ENCODE results near the gene AK9.

The AK9 gene

GRCh38 chr6:109456710-109457561, 234.1 kb downstream of the AK9 start:
- DNase-seq (ENCODE audit: low spot score): no peak

GRCh38 chr6:109456111-109456583, 234.9 kb downstream of the AK9 start:
- DNase-seq (ENCODE audit: low spot score): no peak

- DNase-seq (ENCODE audit: low spot score): peak; percentile 75
Observed at GRCh38 chr6:109455437-109456110, 235.4 kb downstream of the AK9 start, which contains the start of gene MICAL1. Gene MICAL1, minus strand, starts transcription at chr6:109455772. Its CDS starts 1,576 bp downstream, at chr6:109454196.

- peak; percentile 70 for DNase-seq (ENCODE audit: low spot score)
Observed at GRCh38 chr6:109454496-109455436, 236.2 kb downstream of the AK9 start.

GRCh38 chr6:109453594-109454495, 237.2 kb downstream of the AK9 start:
- DNase-seq (ENCODE audit: low spot score): no peak

- DNase-seq (ENCODE audit: low spot score): no peak
Observed at GRCh38 chr6:109453156-109453555, 237.8 kb downstream of the AK9 start.

- DNase-seq (ENCODE audit: low spot score): no peak
Observed at GRCh38 chr6:109452181-109452580, 238.8 kb downstream of the AK9 start.

- DNase-seq (ENCODE audit: low spot score): no peak
Observed at GRCh38 chr6:109451376-109451775, 239.6 kb downstream of the AK9 start.

GRCh38 chr6:109450801-109451200, 240.2 kb downstream of the AK9 start:
- no peak for DNase-seq (ENCODE audit: low spot score)

GRCh38 chr6:109449795-109450673, 241.0 kb downstream of the AK9 start:
- peak; percentile 33 for DNase-seq (ENCODE audit: low spot score)

GRCh38 chr6:109449064-109449794, 241.8 kb downstream of the AK9 start:
- no peak for DNase-seq (ENCODE audit: low spot score)

- no peak for DNase-seq (ENCODE audit: low spot score)
Observed at GRCh38 chr6:109448615-109449014, 242.4 kb downstream of the AK9 start.

- DNase-seq (ENCODE audit: low spot score): no peak
Observed at GRCh38 chr6:109447878-109448555, 243.0 kb downstream of the AK9 start.

GRCh38 chr6:109447087-109447486, 243.9 kb downstream of the AK9 start:
- no peak for DNase-seq (ENCODE audit: low spot score)

GRCh38 chr6:109446541-109446940, 244.5 kb downstream of the AK9 start:
- DNase-seq (ENCODE audit: low spot score): no peak

- no peak for DNase-seq (ENCODE audit: low spot score)
Observed at GRCh38 chr6:109446072-109446471, 244.9 kb downstream of the AK9 start.

GRCh38 chr6:109445382-109445781, 245.6 kb downstream of the AK9 start:
- DNase-seq (ENCODE audit: low spot score): no peak

GRCh38 chr6:109443425-109443950, 247.5 kb downstream of the AK9 start:
- no peak for DNase-seq (ENCODE audit: low spot score)
